NCI-H2171 (cell line): ENCODE measurements around the gene PON3.

Experiments
- DNase-seq: peaks from one replicate; lab custom pipeline; 2025; lab: John Stamatoyannopoulos, UW

The PON3 gene

GRCh38 chr7:95396136-95397032 lies at the start of gene PON3:
PON3 (minus strand) TSS chr7:95396375; CDS start chr7:95396350, 25 bp downstream.
- DNase-seq, result peak; percentile 31

- DNase-seq, result no peak
These were observed 48.6 kb upstream of the PON3 start for GRCh38 chr7:95444796-95445195.

- no peak for DNase-seq
These were observed 45.1 kb upstream of the PON3 start for GRCh38 chr7:95441042-95441823.

- no peak for DNase-seq
These were observed 44.3 kb upstream of the PON3 start for GRCh38 chr7:95440394-95441038.

GRCh38 chr7:95436407-95436806 lies 40.2 kb upstream of the PON3 start:
- DNase-seq, result no peak

- DNase-seq, result no peak
These were observed 39.2 kb upstream of the PON3 start for GRCh38 chr7:95435422-95435780.

- DNase-seq, result peak; percentile 25
These were observed 38.6 kb upstream of the PON3 start, which contains the start of gene PON2 for GRCh38 chr7:95434557-95435421. PON2 (minus strand) TSS chr7:95435028; CDS start chr7:95434951, 77 bp downstream.

- no peak for DNase-seq
These were observed 37.9 kb upstream of the PON3 start for GRCh38 chr7:95433952-95434556.

- no peak for DNase-seq
These were observed 37.0 kb upstream of the PON3 start for GRCh38 chr7:95433129-95433528.

GRCh38 chr7:95432606-95433005 lies 36.4 kb upstream of the PON3 start:
- DNase-seq, result no peak

- DNase-seq, result no peak
These were observed 34.7 kb upstream of the PON3 start for GRCh38 chr7:95430864-95431263.

GRCh38 chr7:95429241-95429990 lies 33.2 kb upstream of the PON3 start:
- DNase-seq, result no peak

GRCh38 chr7:95427914-95428516 lies 31.8 kb upstream of the PON3 start:
- no peak for DNase-seq

- no peak for DNase-seq
These were observed 31.0 kb upstream of the PON3 start for GRCh38 chr7:95427166-95427565.

GRCh38 chr7:95425694-95426093 lies 29.5 kb upstream of the PON3 start:
- DNase-seq, result no peak

GRCh38 chr7:95424716-95425115 lies 28.5 kb upstream of the PON3 start:
- DNase-seq, result no peak

- DNase-seq, result no peak
These were observed 25.8 kb upstream of the PON3 start for GRCh38 chr7:95421847-95422444.

GRCh38 chr7:95421000-95421846 lies 25.0 kb upstream of the PON3 start:
- DNase-seq, result peak; percentile 53

GRCh38 chr7:95412075-95412474 lies 15.9 kb upstream of the PON3 start:
- no peak for DNase-seq
